HG02852 (cell line): ENCODE measurements around the gene RBFOX2.
"Not testable (repeated sequence)": the region's sequence is repeated elsewhere in the genome, so short reads cannot be mapped to it uniquely, and the experiment has no call there.

Experiments used
- ATAC-seq: cut with Tn5 transposase; IDR thresholded peaks from one replicate; pipeline ENCODE4 v1.9.1; 2021; ENCODE audit warnings: mild to moderate bottlenecking, moderate library complexity; ENCODE audit not compliant: unreplicated experiment

Gene RBFOX2

DNA sequence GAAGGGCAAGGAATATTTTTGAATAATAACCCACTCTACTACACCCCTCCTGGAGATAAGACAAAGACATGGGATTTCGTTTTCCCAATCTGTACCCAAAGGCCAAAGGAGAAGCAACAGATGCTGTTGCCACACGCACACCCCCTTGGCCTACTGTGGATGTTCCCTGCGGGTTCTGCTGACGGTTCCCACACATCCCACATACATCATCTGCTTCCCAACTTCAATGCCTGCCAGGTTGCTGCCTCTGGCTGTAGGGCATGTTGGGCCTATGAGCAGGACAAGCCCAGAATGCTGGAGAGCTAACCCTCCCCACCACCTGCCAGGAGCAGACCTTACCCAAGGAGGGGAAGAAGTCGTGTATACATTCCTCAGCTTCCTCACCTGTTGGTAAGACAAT lies 13.6 kb upstream of the RBFOX2 start:
- no peak for ATAC-seq

- ATAC-seq: no peak
Measured at GRCh38 chr22:36039125-36039524, 10.5 kb upstream of the RBFOX2 start.

DNA sequence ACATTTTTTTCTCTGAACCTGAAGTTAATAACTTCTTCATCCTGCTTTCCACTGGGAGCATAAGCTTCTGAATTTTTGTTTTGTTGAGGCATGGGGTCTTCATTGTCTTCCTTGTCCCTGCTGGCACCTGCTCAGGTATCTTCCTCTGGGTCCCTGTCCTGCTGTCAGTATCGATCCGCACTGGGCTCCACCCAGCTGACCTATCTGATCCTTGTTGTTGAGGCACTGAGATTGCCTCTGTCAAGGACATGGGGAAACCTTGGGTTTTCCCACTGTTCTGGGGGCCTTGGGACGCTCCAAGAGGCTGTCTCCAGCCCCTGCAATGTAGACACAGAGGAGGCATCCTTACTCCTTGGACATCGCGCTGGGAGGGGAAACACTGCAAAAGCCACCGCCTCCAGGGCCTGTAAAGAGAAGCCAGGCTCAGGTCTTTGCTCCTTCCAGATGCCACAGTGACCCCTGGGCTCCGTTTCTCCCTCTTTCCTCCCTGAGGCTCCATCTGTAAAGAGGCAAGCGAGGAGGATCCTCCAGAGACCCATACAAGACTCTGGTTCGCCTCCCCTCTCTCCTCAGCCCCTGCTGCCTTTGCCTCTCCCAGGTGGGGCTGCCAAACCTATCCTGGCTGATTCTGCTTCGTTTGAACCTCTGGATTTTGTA lies 8.6 kb upstream of the RBFOX2 start:
- ATAC-seq: no peak

GRCh38 chr22:36036167-36036624 lies 7.6 kb upstream of the RBFOX2 start:
- ATAC-seq: no peak

GRCh38 chr22:36032611-36033010 lies 4.0 kb upstream of the RBFOX2 start:
- ATAC-seq: no peak

GRCh38 chr22:36029406-36029755 lies 757 bp upstream of the RBFOX2 start:
- ATAC-seq: no peak

DNA sequence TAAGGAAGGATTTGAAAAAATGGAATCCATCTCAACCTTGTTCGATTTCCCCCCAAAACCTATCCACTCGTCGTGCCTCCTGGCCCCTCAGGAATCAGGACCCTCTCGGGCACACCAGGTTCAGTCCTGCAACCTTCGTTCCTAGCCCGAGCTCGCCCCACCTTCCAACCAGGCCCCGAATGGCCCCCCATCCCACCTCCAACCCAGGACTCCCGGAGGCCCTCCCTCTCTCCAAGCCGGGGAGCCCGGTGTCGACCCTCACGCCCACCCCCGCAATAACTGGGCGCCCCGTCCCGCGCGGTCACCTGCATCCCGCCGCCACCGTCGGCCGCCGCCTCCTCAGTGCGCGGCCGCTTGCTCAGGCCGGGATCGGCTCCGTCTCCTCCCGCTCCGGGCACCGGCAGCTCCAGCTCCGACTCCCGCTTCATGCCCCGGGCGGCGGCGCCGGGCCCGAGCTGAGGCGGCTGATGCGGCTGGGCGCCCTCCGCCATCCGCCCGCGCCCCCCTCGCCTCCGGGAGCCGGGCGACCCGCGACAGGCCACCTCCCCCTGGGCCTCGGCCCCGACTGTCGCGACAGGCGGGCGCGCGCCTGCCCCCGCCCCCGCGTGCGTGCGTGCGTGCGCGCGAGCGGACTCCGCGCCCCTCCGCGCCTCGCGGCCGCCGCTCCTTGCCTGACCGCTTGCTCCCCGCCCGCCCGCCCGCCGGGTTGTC lies 534 bp downstream of the RBFOX2 start:
- ATAC-seq: no peak

- ATAC-seq: no peak
Measured at GRCh38 chr22:36027579-36027934, 1.1 kb downstream of the RBFOX2 start.

- ATAC-seq: no peak
Measured at GRCh38 chr22:36026741-36027140, 1.9 kb downstream of the RBFOX2 start.

DNA sequence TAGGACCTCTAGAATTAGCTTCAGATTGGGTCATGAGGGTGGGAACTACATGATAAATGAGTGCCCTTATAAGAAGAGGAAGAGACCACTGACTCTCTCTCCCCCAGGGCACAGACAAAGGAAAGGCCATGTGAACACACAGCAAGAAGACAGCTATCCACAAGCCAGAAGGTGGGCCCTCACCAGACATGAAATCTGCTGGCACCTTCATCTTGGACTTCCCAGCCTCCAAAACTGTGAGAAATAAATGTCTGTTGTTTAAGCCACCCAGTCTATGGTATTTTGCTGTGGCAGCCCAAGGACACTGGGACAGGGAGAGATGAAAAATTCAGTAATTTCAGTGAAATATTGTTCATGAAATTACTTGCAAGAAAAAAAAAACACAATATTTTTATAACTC lies 5.9 kb downstream of the RBFOX2 start:
- no peak for ATAC-seq

DNA sequence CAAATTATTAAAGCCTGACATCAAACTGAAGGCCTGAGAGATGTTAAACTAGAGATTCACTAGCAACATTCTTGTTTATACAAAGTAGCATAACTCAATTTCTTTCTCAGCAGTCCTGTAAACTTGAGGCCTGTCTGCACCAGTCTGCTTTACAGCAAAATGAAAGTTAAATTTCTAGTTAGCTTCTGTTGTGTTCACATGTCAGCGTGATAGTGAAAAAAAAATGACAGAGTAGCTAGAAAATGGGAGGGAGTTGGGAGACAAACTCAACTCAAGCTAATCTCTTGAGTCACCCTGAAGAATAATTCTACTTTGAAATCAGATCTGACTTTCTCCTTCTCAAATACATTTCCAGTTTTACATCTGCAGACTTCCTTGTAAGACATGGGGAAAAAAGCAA lies 6.5 kb downstream of the RBFOX2 start:
- no peak for ATAC-seq

GRCh38 chr22:36021606-36022153 lies 6.9 kb downstream of the RBFOX2 start:
- no peak for ATAC-seq

DNA sequence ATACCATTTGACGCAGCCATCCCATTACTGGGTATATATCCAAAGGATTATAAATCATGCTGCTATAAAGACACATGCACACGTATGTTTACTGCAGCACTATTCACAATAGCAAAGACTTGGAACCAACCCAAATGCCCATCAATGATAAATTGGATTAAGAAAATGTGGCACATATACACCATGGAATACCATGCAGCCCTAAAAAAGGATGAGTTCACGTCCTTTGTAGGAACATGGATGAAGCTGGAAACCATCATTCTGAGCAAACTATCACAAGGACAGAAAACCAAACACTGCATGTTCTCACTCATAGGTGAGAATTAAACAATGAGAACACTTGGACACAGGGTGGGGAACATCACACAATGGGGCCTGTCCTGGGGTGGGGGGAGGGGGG lies 7.8 kb downstream of the RBFOX2 start:
- not testable (repeated sequence) for ATAC-seq

DNA sequence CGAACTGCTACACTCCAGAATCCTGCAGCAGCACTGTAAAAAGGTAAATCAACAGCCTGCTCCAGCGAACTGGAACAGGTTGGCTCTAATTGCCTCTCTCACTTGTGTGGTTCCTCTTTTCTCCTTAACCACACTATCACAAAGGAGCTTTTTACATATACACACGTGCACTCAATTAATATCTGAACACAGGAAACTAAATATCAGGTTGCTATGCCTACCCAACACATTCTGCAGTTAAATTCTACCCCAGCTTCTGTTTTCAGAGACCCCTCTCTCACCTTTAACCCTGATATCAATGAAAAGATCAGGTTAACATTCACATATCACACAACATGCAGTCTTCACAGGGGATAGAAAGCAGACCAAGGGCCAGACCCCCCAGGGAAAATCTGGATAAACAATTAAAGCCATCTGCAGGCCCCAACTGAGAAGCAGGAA lies 11.0 kb downstream of the RBFOX2 start:
- ATAC-seq: no peak

GRCh38 chr22:36016684-36017083 lies 11.9 kb downstream of the RBFOX2 start:
- ATAC-seq: no peak

DNA sequence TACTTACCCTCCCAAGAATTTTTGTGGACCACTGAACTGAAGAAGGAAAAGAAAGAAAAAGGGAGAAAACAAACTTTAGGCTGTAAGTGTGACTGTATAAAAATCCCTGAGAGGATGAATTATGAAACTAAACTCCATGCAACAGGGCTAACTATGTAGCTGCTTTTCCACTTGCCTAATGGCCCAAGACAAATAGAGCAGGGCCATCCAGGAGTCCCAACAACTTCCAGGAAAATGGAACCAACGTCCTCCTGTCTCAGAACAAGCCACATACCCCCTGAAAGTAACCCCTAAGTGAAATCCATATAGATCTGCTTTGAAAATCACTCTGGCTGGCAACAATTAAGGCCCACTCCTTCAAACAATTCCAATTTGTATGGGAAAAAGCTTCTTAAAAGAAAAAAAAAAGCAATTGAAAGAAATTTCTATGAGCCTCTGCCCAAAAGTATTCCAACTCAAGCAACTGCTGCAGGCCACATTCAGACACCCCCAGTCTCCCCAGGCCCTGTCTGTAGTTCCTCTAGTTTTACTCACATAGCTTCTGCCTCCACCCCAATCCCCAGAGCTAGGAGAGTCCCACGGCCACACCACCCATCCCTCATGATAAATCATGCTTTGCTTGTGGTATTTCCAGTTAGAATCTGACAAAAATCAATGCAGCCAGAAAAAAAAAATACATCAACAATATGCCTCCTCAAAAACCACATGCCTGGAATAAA lies 12.7 kb downstream of the RBFOX2 start:
- no peak for ATAC-seq

- no peak for ATAC-seq
Measured at GRCh38 chr22:36015155-36015810, 13.3 kb downstream of the RBFOX2 start.

DNA sequence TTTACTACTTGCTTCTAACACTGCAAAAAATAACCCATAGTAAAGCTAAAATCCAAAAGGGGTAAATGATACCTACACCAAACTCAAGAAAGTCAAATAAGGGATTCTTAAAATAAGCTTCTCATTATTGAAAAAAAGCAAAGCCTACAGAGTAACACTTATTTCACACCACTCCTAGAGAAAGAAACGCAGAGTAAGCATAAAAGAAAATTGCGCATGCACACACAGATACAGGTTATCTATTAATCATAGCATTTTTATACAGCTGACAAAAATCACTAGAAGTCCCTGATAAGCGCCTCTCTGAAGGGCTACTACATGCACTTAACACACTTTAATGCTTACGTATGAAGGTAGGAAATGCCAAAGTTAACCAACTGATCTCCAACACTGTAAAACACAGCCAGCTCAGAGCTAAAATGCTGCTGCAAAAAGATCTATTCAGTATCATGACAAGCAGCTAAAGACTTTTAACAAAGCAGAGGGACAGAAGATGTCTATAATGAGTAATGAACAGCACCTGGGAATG lies 14.0 kb downstream of the RBFOX2 start:
- no peak for ATAC-seq

GRCh38 chr22:36012332-36012731 lies 16.3 kb downstream of the RBFOX2 start:
- ATAC-seq: no peak

- no peak for ATAC-seq
Measured at GRCh38 chr22:36010882-36011281, 17.7 kb downstream of the RBFOX2 start.

DNA sequence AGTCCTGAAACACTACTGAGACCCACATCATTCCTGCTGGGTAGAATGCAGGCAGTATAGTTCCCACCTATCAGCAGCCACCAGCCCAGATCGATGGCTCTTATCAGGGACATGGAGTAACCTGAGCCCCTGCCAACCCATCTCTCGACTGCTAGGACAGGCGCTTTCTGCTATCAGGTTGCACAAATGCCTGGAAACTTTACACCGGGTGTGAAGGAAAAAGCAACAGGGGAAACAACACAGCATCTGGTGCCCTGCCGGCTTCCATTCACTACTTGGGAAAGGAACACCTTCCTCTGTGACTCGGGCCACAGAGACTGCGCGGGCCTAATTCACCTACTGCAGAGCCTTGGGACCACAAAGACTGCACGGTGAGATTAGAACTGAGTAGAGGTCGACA lies 18.5 kb downstream of the RBFOX2 start:
- no peak for ATAC-seq
